Measurements from ENCODE around the gene EVA1C.
"Not testable (repeated sequence)": the region's sequence is repeated elsewhere in the genome, so short reads cannot be mapped to it uniquely, and the experiment has no call there.

Gene EVA1C

GRCh38 chr21:32422064-32422463, 9.6 kb downstream of the EVA1C start:
- DNase-seq (ENCODE audit: extremely low spot score, insufficient read length, low read depth), result no peak
- FAIRE-seq, result no peak

- no peak for DNase-seq (ENCODE audit: extremely low spot score, insufficient read length, low read depth)
- FAIRE-seq, result no peak
Measured at GRCh38 chr21:32423320-32424190, 11.0 kb downstream of the EVA1C start.

- FAIRE-seq (no peak), DNase-seq (ENCODE audit: extremely low spot score, insufficient read length, low read depth) (no peak)
Measured at GRCh38 chr21:32424191-32424535, 11.7 kb downstream of the EVA1C start.

GRCh38 chr21:32424674-32425073, 12.2 kb downstream of the EVA1C start:
- no peak for DNase-seq (ENCODE audit: extremely low spot score, insufficient read length, low read depth)
- FAIRE-seq, result no peak

- FAIRE-seq (no peak), DNase-seq (ENCODE audit: extremely low spot score, insufficient read length, low read depth) (no peak)
Measured at GRCh38 chr21:32425628-32426027, 13.1 kb downstream of the EVA1C start.

GRCh38 chr21:32426066-32426465, 13.6 kb downstream of the EVA1C start:
- FAIRE-seq (no peak), DNase-seq (ENCODE audit: extremely low spot score, insufficient read length, low read depth) (no peak)

- FAIRE-seq, result no peak
- DNase-seq (ENCODE audit: extremely low spot score, insufficient read length, low read depth), result no peak
Measured at GRCh38 chr21:32426592-32427051, 14.1 kb downstream of the EVA1C start.

GRCh38 chr21:32427958-32428623, 15.6 kb downstream of the EVA1C start:
- no peak for FAIRE-seq
- no peak for DNase-seq (ENCODE audit: extremely low spot score, insufficient read length, low read depth)

- not testable (repeated sequence) for FAIRE-seq; DNase-seq (ENCODE audit: extremely low spot score, insufficient read length, low read depth)
Measured at GRCh38 chr21:32432982-32433660, 20.6 kb downstream of the EVA1C start.

- DNase-seq (ENCODE audit: extremely low spot score, insufficient read length, low read depth) (no peak), FAIRE-seq (no peak)
Measured at GRCh38 chr21:32437729-32438128, 25.2 kb downstream of the EVA1C start.

- no peak for FAIRE-seq
- no peak for DNase-seq (ENCODE audit: extremely low spot score, insufficient read length, low read depth)
Measured at GRCh38 chr21:32442566-32443318, 30.2 kb downstream of the EVA1C start.

GRCh38 chr21:32445101-32445500, 32.6 kb downstream of the EVA1C start:
- DNase-seq (ENCODE audit: extremely low spot score, insufficient read length, low read depth) (no peak), FAIRE-seq (no peak)

- not testable (repeated sequence) for DNase-seq (ENCODE audit: extremely low spot score, insufficient read length, low read depth); FAIRE-seq
Measured at GRCh38 chr21:32446440-32446839, 33.9 kb downstream of the EVA1C start.

- DNase-seq (ENCODE audit: extremely low spot score, insufficient read length, low read depth) (no peak), FAIRE-seq (no peak)
Measured at GRCh38 chr21:32447224-32447623, 34.7 kb downstream of the EVA1C start.

- FAIRE-seq, result no peak
- DNase-seq (ENCODE audit: extremely low spot score, insufficient read length, low read depth), result no peak
Measured at GRCh38 chr21:32448803-32449594, 36.5 kb downstream of the EVA1C start.

- DNase-seq (ENCODE audit: extremely low spot score, insufficient read length, low read depth); FAIRE-seq: not testable (repeated sequence)
Measured at GRCh38 chr21:32450881-32451701, 38.6 kb downstream of the EVA1C start.

- FAIRE-seq; DNase-seq (ENCODE audit: extremely low spot score, insufficient read length, low read depth): not testable (repeated sequence)
Measured at GRCh38 chr21:32452191-32452590, 39.7 kb downstream of the EVA1C start.

GRCh38 chr21:32452641-32453040, 40.1 kb downstream of the EVA1C start:
- FAIRE-seq (no peak), DNase-seq (ENCODE audit: extremely low spot score, insufficient read length, low read depth) (no peak)
